Retinal pigment epithelial cell (primary cell): Measurements from ENCODE around the gene RFX7.

Source experiments
- DNase-seq: peaks from one replicate; pipeline ENCODE4 v3.0.0-alpha.2; 2010; ENCODE audit warnings: low read depth
- H3K4me3 ChIP-seq: 2 replicates; pipeline ENCODE4 v1.5.1; 2011; ENCODE audit warnings: mild to moderate bottlenecking, low read length, control low read depth, moderate library complexity
- CTCF ChIP-seq: conservative IDR thresholded peaks from 2 replicates; pipeline ENCODE4 v1.5.1; 2011; ENCODE audit warnings: low read depth, low read length, control low read depth, inconsistent platforms

The RFX7 gene

GRCh38 chr15:56128081-56128480 is 115.6 kb downstream of the RFX7 start:
- no peak for TF ChIP-seq CTCF
- H3K4me3 ChIP-seq: no peak overlapping the region
- DNase-seq: no peak

GRCh38 chr15:56126409-56126808 is 117.3 kb downstream of the RFX7 start:
- no peak for TF ChIP-seq CTCF

GRCh38 chr15:56124391-56124790 is 119.3 kb downstream of the RFX7 start:
- H3K4me3 ChIP-seq: no peak overlapping the region
- no peak for TF ChIP-seq CTCF
- DNase-seq: no peak

More at GRCh38 chr15:56126409-56126808, 117.3 kb downstream of the RFX7 start:
- no peak for DNase-seq
- no peak overlapping the region for H3K4me3 ChIP-seq

GRCh38 chr15:56105855-56106254 is 137.8 kb downstream of the RFX7 start:
- no peak overlapping the region for H3K4me3 ChIP-seq
- no peak for DNase-seq
- no peak for TF ChIP-seq CTCF

- TF ChIP-seq CTCF: no peak
- no peak overlapping the region for H3K4me3 ChIP-seq
- DNase-seq: no peak
Observed at GRCh38 chr15:56102441-56102840, 141.2 kb downstream of the RFX7 start.

GRCh38 chr15:56099311-56099710 is 144.4 kb downstream of the RFX7 start:
- TF ChIP-seq CTCF: no peak
- no peak for DNase-seq
- H3K4me3 ChIP-seq: no peak overlapping the region

- H3K4me3 ChIP-seq: no peak overlapping the region
- no peak for TF ChIP-seq CTCF
- no peak for DNase-seq
Observed at GRCh38 chr15:56098195-56098863, 145.3 kb downstream of the RFX7 start.
